ENCODE data around the gene BAMBI.
"Not testable (repeated sequence)": the region's sequence is repeated elsewhere in the genome, so short reads cannot be mapped to it uniquely, and the experiment has no call there.

BAMBI gene

GRCh38 chr10:28676968-28677887 is at the start of gene BAMBI:
Gene BAMBI (plus strand): TSS chr10:28677521. CDS start chr10:28677898, 377 bp downstream.
- DNase-seq: peak; percentile 90

GRCh38 chr10:28628184-28628893 is 49.0 kb upstream of the BAMBI start:
- peak; percentile 71 for DNase-seq

GRCh38 chr10:28631896-28632583 is 45.3 kb upstream of the BAMBI start:
- no peak for DNase-seq

GRCh38 chr10:28632584-28632945 is 44.8 kb upstream of the BAMBI start:
- no peak for DNase-seq

- no peak for DNase-seq
Observed at GRCh38 chr10:28633750-28634149, 43.6 kb upstream of the BAMBI start.

GRCh38 chr10:28637346-28637745 is 40.0 kb upstream of the BAMBI start:
- no peak for DNase-seq

- no peak for DNase-seq
Observed at GRCh38 chr10:28638392-28638791, 38.9 kb upstream of the BAMBI start.

GRCh38 chr10:28640551-28640950 is 36.8 kb upstream of the BAMBI start:
- no peak for DNase-seq

- DNase-seq: no peak
Observed at GRCh38 chr10:28644647-28645046, 32.7 kb upstream of the BAMBI start.

GRCh38 chr10:28652106-28652505 is 25.2 kb upstream of the BAMBI start:
- DNase-seq: no peak

GRCh38 chr10:28652703-28653102 is 24.6 kb upstream of the BAMBI start:
- no peak for DNase-seq

- not testable (repeated sequence) for DNase-seq
Observed at GRCh38 chr10:28658824-28659223, 18.5 kb upstream of the BAMBI start.

GRCh38 chr10:28661035-28661434 is 16.3 kb upstream of the BAMBI start:
- DNase-seq: no peak

- DNase-seq: peak; percentile 66
Observed at GRCh38 chr10:28663576-28664368, 13.5 kb upstream of the BAMBI start.

GRCh38 chr10:28664369-28664740 is 13.0 kb upstream of the BAMBI start:
- no peak for DNase-seq

- no peak for DNase-seq
Observed at GRCh38 chr10:28666751-28667467, 10.4 kb upstream of the BAMBI start.

GRCh38 chr10:28668363-28669226 is 8.7 kb upstream of the BAMBI start:
- DNase-seq: peak; percentile 44

- DNase-seq: no peak
Observed at GRCh38 chr10:28669227-28670173, 7.8 kb upstream of the BAMBI start.

GRCh38 chr10:28674782-28675181 is 2.5 kb upstream of the BAMBI start:
- DNase-seq: no peak
